SK-N-MC (cell line): ENCODE measurements around the gene TCTA.

Experiments
- EZH2 ChIP-seq: fragments of 200-600 bp; sonication (generic); IDR thresholded peaks from one replicate; pipeline ENCODE4 v1.6.1; 2017; ENCODE audit warnings: antibody characterized with exemption
- FOXP2 ChIP-seq: optimal IDR thresholded peaks from 2 replicates; pipeline ENCODE3; 2011; ENCODE audit warnings: mild to moderate bottlenecking, moderate library complexity; ENCODE audit not compliant: insufficient read depth; ENCODE audit errors: extremely low read length, control extremely low read depth
- POLR2AphosphoS5 ChIP-seq: IDR thresholded peaks from 2 replicates; pipeline ENCODE4 v1.6.1; 2012; ENCODE audit warnings: mild to moderate bottlenecking, low read depth, low read length, borderline replicate concordance

DNA sequence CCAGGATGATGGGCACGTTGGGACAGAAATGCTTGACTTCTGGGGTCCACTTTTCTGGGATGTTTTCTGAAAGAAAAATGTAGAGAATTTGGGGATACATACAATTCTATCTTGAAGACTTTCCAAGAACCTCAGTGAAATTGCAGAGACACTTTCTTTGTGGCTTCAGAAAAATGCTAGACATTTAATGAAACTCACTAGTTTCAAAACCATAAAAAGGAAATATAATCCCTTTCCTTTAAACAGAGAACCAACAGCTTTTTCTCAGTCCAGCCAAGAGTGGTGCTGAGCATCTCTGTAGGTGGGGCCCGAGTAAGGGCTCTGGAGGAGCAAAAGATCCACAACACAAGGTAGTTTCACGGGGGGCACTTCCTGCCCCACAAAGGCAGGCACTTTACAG is 49.7 kb upstream of the TCTA start:
- no peak for TF ChIP-seq EZH2
- TF ChIP-seq POLR2AphosphoS5, result no peak
- no peak for TF ChIP-seq FOXP2
